Omental fat pad (tissue), 4 donors: ENCODE measurements around the gene EIF4G3. TPM values are rescaled to one million over a fixed set of nuclear protein-coding genes. Genes with fewer than 3 reads are reported as not detected.

Experiments
- ATAC-seq: fragments of 150-250 bp; one replicate; pipeline ENCODE4 v1.9.1; 2016; ENCODE audit warnings: mild to moderate bottlenecking, moderate library complexity; ENCODE audit not compliant: low FRiP score
- DNase-seq: peaks from one replicate; pipeline ENCODE4 v3.0.0-alpha.2; 2019; ENCODE audit warnings: low spot score
- CTCF ChIP-seq, 3 donors: fragments of 450-650 bp; IDR thresholded peaks; one replicate each; pipeline ENCODE4 v1.5.1; 2016 to 2017; ENCODE audit warnings: antibody characterized with exemption in 3 of 3, mild to moderate bottlenecking in 3 of 3, moderate library complexity in 2 of 3
- total RNA-seq, 4 donors: library from RNA; depleted of rRNA; stranded (reverse); fragments of >200 nt; gene quantifications; one replicate each; pipeline ENCODE4 v1.1.0, GENCODE V29; 2016

EIF4G3 gene
- total RNA-seq, 4 donors from 2014 or later, result 50.2 to 69.5 (median 51.8) TPM

GRCh38 chr1:20878799-20879198 is 297.9 kb downstream of the EIF4G3 start:
- no peak for ATAC-seq
- TF ChIP-seq CTCF (IDR thresholded peaks at IDR 0.05), result no peak
- DNase-seq, result no peak

GRCh38 chr1:20875198-20875973 is 301.3 kb downstream of the EIF4G3 start:
- no peak for ATAC-seq
- DNase-seq, result no peak
- no peak for TF ChIP-seq CTCF (IDR thresholded peaks at IDR 0.05)

GRCh38 chr1:20873311-20873710 is 303.4 kb downstream of the EIF4G3 start:
- no peak for ATAC-seq
- no peak for DNase-seq
- no peak for TF ChIP-seq CTCF (IDR thresholded peaks at IDR 0.05)

GRCh38 chr1:20871419-20871818 is 305.3 kb downstream of the EIF4G3 start:
- TF ChIP-seq CTCF (IDR thresholded peaks at IDR 0.05), result no peak
- no peak for ATAC-seq

GRCh38 chr1:20870718-20871117 is 306.0 kb downstream of the EIF4G3 start:
- ATAC-seq (no peak), DNase-seq (no peak)
- no peak for TF ChIP-seq CTCF (IDR thresholded peaks at IDR 0.05)

More at GRCh38 chr1:20871419-20871818, 305.3 kb downstream of the EIF4G3 start:
- no peak for DNase-seq

- no peak for ATAC-seq
- no peak for DNase-seq
- no peak for TF ChIP-seq CTCF (IDR thresholded peaks at IDR 0.05)
Observed at GRCh38 chr1:20868263-20868662, 308.4 kb downstream of the EIF4G3 start.

- TF ChIP-seq CTCF (IDR thresholded peaks at IDR 0.05), result no peak
- ATAC-seq, result no peak
Observed at GRCh38 chr1:20867847-20868246, 308.9 kb downstream of the EIF4G3 start.

More at GRCh38 chr1:20867847-20868246, 308.9 kb downstream of the EIF4G3 start:
- no peak for DNase-seq
